Loucy (cell line): ENCODE data around the gene DISC1.

ENCODE experiments used
- H2AFZ ChIP-seq: fragments of 200-600 bp; sonication (generic); 2 replicates; pipeline ENCODE4 v1.6.0; 2016; ENCODE audit warnings: antibody characterized with exemption, mild to moderate bottlenecking, low read length, moderate library complexity
- H3F3A ChIP-seq: fragments of 200-600 bp; 2 replicates; pipeline ENCODE4 v1.6.0; 2016; ENCODE audit warnings: antibody characterized with exemption, low read depth, mild to moderate bottlenecking
- H3K27me3 ChIP-seq: fragments of 200-600 bp; sonication (generic); 2 replicates; pipeline ENCODE4 v1.6.1; 2014; ENCODE audit warnings: low read length, mild to moderate bottlenecking; ENCODE audit not compliant: insufficient read depth, poor library complexity, severe bottlenecking
- H3K36me3 ChIP-seq: fragments of 200-600 bp; sonication (generic); 2 replicates; pipeline ENCODE4 v1.6.1; 2016; ENCODE audit warnings: low read length; ENCODE audit not compliant: insufficient read depth
- H3K4me1 ChIP-seq: fragments of 200-600 bp; sonication (generic); 2 replicates; pipeline ENCODE4 v1.5.1; 2014; ENCODE audit warnings: low read length, mild to moderate bottlenecking; ENCODE audit not compliant: insufficient read depth, poor library complexity, severe bottlenecking
- H3K4me2 ChIP-seq: fragments of 200-600 bp; sonication (generic); 2 replicates; pipeline ENCODE4 v1.6.0; 2014; ENCODE audit warnings: antibody characterized with exemption, low read length, low read depth, mild to moderate bottlenecking; ENCODE audit not compliant: poor library complexity, severe bottlenecking
- H3K4me3 ChIP-seq: fragments of 200-600 bp; sonication (generic); 2 replicates; pipeline ENCODE4 v1.5.1; 2014; ENCODE audit warnings: low read length, mild to moderate bottlenecking, mixed read lengths; ENCODE audit not compliant: poor library complexity, severe bottlenecking
- H3K79me2 ChIP-seq: fragments of 200-600 bp; sonication (generic); 2 replicates; pipeline ENCODE4 v1.6.1; 2014; ENCODE audit warnings: low read length; ENCODE audit not compliant: insufficient read depth
- H3K9ac ChIP-seq: fragments of 200-600 bp; sonication (generic); 2 replicates; pipeline ENCODE4 v1.6.0; 2014; ENCODE audit warnings: mild to moderate bottlenecking, low read depth, low read length, moderate library complexity; ENCODE audit not compliant: poor library complexity, severe bottlenecking
- H3K9me2 ChIP-seq: fragments of 200-600 bp; sonication (generic); replicated peaks from 2 replicates; pipeline ENCODE4 v1.6.1; 2016; ENCODE audit warnings: low read depth, low read length, mixed read lengths
- H3K9me3 ChIP-seq: fragments of 200-600 bp; sonication (generic); 2 replicates; pipeline ENCODE4 v1.6.1; 2014; ENCODE audit warnings: mild to moderate bottlenecking, antibody characterized with exemption, low read length, low read depth; ENCODE audit not compliant: insufficient read depth
- H4K20me1 ChIP-seq: fragments of 200-600 bp; sonication (generic); 2 replicates; pipeline ENCODE4 v1.6.0; 2014; ENCODE audit warnings: antibody characterized with exemption, low read length, mild to moderate bottlenecking; ENCODE audit not compliant: insufficient read depth, poor library complexity, severe bottlenecking
- EZH2phosphoT487 ChIP-seq: fragments of 200-600 bp; IDR thresholded peaks from 2 replicates; pipeline ENCODE4 v1.6.1; 2018; ENCODE audit warnings: antibody characterized with exemption, mild to moderate bottlenecking, moderate library complexity, borderline replicate concordance
- TF ChIP-seq, protein P1 (sequence below): fragments of 200-600 bp; sonication (generic); conservative IDR thresholded peaks from 2 replicates; pipeline ENCODE4 v1.5.1; 2014; ENCODE audit warnings: mild to moderate bottlenecking, antibody characterized with exemption, low read length

The DISC1 gene

GRCh38 chr1:231806623-231807495 lies 180.3 kb downstream of the DISC1 start:
- no peaks in the 10 kb centered on the region for H3K27me3 ChIP-seq
- no peak overlapping the region for H3K4me2 ChIP-seq
- no peaks in the 10 kb centered on the region for H3K9me2 ChIP-seq
- no peak for TF ChIP-seq EZH2phosphoT487
- TF ChIP-seq, protein P1, sequence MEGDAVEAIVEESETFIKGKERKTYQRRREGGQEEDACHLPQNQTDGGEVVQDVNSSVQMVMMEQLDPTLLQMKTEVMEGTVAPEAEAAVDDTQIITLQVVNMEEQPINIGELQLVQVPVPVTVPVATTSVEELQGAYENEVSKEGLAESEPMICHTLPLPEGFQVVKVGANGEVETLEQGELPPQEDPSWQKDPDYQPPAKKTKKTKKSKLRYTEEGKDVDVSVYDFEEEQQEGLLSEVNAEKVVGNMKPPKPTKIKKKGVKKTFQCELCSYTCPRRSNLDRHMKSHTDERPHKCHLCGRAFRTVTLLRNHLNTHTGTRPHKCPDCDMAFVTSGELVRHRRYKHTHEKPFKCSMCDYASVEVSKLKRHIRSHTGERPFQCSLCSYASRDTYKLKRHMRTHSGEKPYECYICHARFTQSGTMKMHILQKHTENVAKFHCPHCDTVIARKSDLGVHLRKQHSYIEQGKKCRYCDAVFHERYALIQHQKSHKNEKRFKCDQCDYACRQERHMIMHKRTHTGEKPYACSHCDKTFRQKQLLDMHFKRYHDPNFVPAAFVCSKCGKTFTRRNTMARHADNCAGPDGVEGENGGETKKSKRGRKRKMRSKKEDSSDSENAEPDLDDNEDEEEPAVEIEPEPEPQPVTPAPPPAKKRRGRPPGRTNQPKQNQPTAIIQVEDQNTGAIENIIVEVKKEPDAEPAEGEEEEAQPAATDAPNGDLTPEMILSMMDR, result peak; percentile 77
- no peaks in the 10 kb centered on the region for H4K20me1 ChIP-seq
- no peaks in the 10 kb centered on the region for H3K36me3 ChIP-seq
- H3F3A ChIP-seq, result no peaks in the 10 kb centered on the region
- no peaks in the 10 kb centered on the region for H3K4me1 ChIP-seq
- H3K4me3 ChIP-seq, result no peak overlapping the region
- no peak overlapping the region for H2AFZ ChIP-seq
- H3K9me3 ChIP-seq, result no peaks in the 10 kb centered on the region
- no peak overlapping the region for H3K9ac ChIP-seq
- H3K79me2 ChIP-seq, result no peaks in the 10 kb centered on the region

DNA sequence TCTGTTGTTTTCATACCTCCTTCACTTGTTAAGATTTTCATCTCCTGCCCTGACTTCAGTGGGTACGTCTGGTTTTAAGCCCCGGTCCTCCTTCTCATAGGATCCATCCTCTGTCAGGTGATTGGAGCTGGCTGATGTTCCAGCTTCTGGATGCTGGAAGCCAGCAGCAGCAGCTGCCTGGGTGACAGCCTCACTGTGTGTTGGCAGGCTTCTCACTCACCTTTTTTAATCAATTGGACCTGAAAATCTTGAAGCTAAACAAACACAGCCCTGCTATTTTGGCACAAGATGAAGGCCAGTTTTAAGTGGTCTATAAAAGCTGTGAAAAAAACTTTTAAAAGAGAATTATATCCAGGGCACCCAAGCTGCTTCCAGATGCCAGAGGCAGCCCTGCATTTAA lies 181.0 kb downstream of the DISC1 start:
- Histone ChIP-seq H3K9me3 (no peaks in the 10 kb centered on the region), H3K4me2 (no peak overlapping the region), H3K36me3 (no peaks in the 10 kb centered on the region), H3K4me1 (no peaks in the 10 kb centered on the region), H3K79me2 (no peaks in the 10 kb centered on the region), H3K4me3 (no peak overlapping the region), H3K9ac (no peak overlapping the region), H2AFZ (no peak overlapping the region), H3F3A (no peaks in the 10 kb centered on the region), H3K9me2 (no peaks in the 10 kb centered on the region), H4K20me1 (no peaks in the 10 kb centered on the region), H3K27me3 (no peaks in the 10 kb centered on the region)
- no peak for TF ChIP-seq EZH2phosphoT487
- TF ChIP-seq, protein P1, result no peak

DNA sequence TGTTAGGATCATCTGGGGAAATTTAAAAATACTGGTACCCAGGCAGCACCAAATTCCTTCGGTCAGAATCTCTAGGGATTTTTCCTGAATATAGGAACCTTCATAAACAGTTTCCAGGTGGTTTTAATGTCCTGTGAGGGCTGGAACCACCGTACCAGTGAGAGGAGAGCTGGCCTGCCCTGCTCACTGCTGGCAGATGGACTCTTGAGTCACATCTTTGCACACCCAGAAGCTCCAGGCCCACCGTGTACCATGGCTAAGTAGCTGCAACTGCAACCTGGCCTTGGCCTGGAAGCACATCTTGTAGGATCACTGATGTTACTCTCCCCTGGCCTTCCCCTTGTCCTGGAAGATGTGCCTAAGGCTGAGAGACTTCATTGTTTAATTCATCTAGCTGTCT lies 181.5 kb downstream of the DISC1 start:
- Histone ChIP-seq H3K4me3 (no peak overlapping the region), H3K27me3 (no peaks in the 10 kb centered on the region), H2AFZ (no peak overlapping the region), H3K4me2 (no peak overlapping the region), H3K9me2 (no peaks in the 10 kb centered on the region), H3K9ac (no peak overlapping the region), H3K79me2 (no peaks in the 10 kb centered on the region), H3K9me3 (no peaks in the 10 kb centered on the region), H3F3A (no peaks in the 10 kb centered on the region), H3K4me1 (no peaks in the 10 kb centered on the region), H3K36me3 (peaks cover 2% of the 10 kb centered on the region; the same call in 1 of the 2 replicates), H4K20me1 (no peaks in the 10 kb centered on the region)
- no peak for TF ChIP-seq EZH2phosphoT487
- TF ChIP-seq, protein P1, result no peak
